ENCODE results near the gene SEZ6.

SEZ6 gene

GRCh38 chr17:28975646-28976045 lies 30.2 kb downstream of the SEZ6 start:
- DNase-seq (ENCODE audit: low spot score) = no peak

GRCh38 chr17:28975031-28975430 lies 30.8 kb downstream of the SEZ6 start:
- no peak for DNase-seq (ENCODE audit: low spot score)

GRCh38 chr17:28974451-28974850 lies 31.4 kb downstream of the SEZ6 start:
- no peak for DNase-seq (ENCODE audit: low spot score)

GRCh38 chr17:28973425-28973824 lies 32.4 kb downstream of the SEZ6 start:
- DNase-seq (ENCODE audit: low spot score) = peak; percentile 69

- DNase-seq (ENCODE audit: low spot score) = peak; percentile 39
Measured at GRCh38 chr17:28972437-28972836, 33.4 kb downstream of the SEZ6 start.

- no peak for DNase-seq (ENCODE audit: low spot score)
Measured at GRCh38 chr17:28970879-28971278, 35.0 kb downstream of the SEZ6 start.

- DNase-seq (ENCODE audit: low spot score) = no peak
Measured at GRCh38 chr17:28969706-28970393, 36.0 kb downstream of the SEZ6 start.

- no peak for DNase-seq (ENCODE audit: low spot score)
Measured at GRCh38 chr17:28968914-28969295, 36.9 kb downstream of the SEZ6 start.

GRCh38 chr17:28968231-28968913 lies 37.5 kb downstream of the SEZ6 start:
- DNase-seq (ENCODE audit: low spot score) = no peak

- DNase-seq (ENCODE audit: low spot score) = no peak
Measured at GRCh38 chr17:28967221-28968135, 38.4 kb downstream of the SEZ6 start.

GRCh38 chr17:28963841-28964240 lies 42.0 kb downstream of the SEZ6 start:
- DNase-seq (ENCODE audit: low spot score) = no peak

- DNase-seq (ENCODE audit: low spot score) = no peak
Measured at GRCh38 chr17:28963055-28963611, 42.7 kb downstream of the SEZ6 start.

- DNase-seq (ENCODE audit: low spot score) = no peak
Measured at GRCh38 chr17:28961391-28961790, 44.4 kb downstream of the SEZ6 start.

GRCh38 chr17:28960256-28961061 lies 45.4 kb downstream of the SEZ6 start:
- DNase-seq (ENCODE audit: low spot score) = no peak

GRCh38 chr17:28959471-28959871 lies 46.4 kb downstream of the SEZ6 start:
- no peak for DNase-seq (ENCODE audit: low spot score)

- no peak for DNase-seq (ENCODE audit: low spot score)
Measured at GRCh38 chr17:28958820-28959455, 46.9 kb downstream of the SEZ6 start.

- no peak for DNase-seq (ENCODE audit: low spot score)
Measured at GRCh38 chr17:28957992-28958355, 47.9 kb downstream of the SEZ6 start.

- DNase-seq (ENCODE audit: low spot score) = no peak
Measured at GRCh38 chr17:28957277-28957991, 48.4 kb downstream of the SEZ6 start.

- DNase-seq (ENCODE audit: low spot score) = no peak
Measured at GRCh38 chr17:28956861-28957260, 49.0 kb downstream of the SEZ6 start.

- no peak for DNase-seq (ENCODE audit: low spot score)
Measured at GRCh38 chr17:28956112-28956511, 49.7 kb downstream of the SEZ6 start.

- no peak for DNase-seq (ENCODE audit: low spot score)
Measured at GRCh38 chr17:28955408-28955807, 50.4 kb downstream of the SEZ6 start.
